Measurements from ENCODE around the gene GCLC. TPM values are rescaled to one million over a fixed set of nuclear protein-coding genes. Genes with fewer than 3 reads are reported as not detected.
A peak's percentile ranks its signal among the peaks of the same experiment; 100 is the strongest.

The GCLC gene
- total and polyA plus RNA-seq, 10 of the 15 experiments (the other 5 are each of a cell fraction or from before 2014, with no cell fraction given): 6.5 to 23.6 (median 12.5) TPM

- H3K27ac ChIP-seq (ENCODE audit: control insufficient read depth, insufficient read depth): no peak overlapping the region
- WGBS (ENCODE audit: insufficient coverage, insufficient replicate concordance, low lambda C conversion rate, missing lambda C conversion rate): 86% methylated on average over 5 of the region's 5 CpGs
- ChIA-PET SMC1A (ENCODE audit: uncharacterized antibody, unreplicated experiment) (interaction anchor here (0.7 to 1.5 kb wide), 4 partner anchors 11 to 317 kb away, joined by 3 to 4 read pairs (median 4); no protein-coding TSS in a partner anchor), POLR2A (no interaction called here), CTCF (interaction anchor here (0.6 to 1.5 kb wide), 2 partner anchors 17 to 111 kb away, joined by 4 to 5 read pairs; no protein-coding TSS in a partner anchor), RAD21 (ENCODE audit: unreplicated experiment) (no interaction called here)
- 0 out of 2 replicates have a peak overlapping the region, but pooled peaks have one; percentile 33 for H3K4me2 ChIP-seq (ENCODE audit: control insufficient read depth, insufficient read depth)
- no peaks in the 10 kb centered on the region for H4K20me1 ChIP-seq (ENCODE audit: control insufficient read depth, insufficient read depth)
- H3K36me3 ChIP-seq (ENCODE audit: control insufficient read depth in 2 of 2, insufficient read depth in 2 of 2, low read length in 1 of 2): no peaks in the 10 kb centered on the region
- TSS peak; percentile 7 for BruUV-seq (replicated peaks)
- TF ChIP-seq TAF1 (IDR thresholded peaks at IDR 0.05; ENCODE audit: borderline replicate concordance, low read depth, low read length): no peak
- no peak for TF ChIP-seq TCF7 (IDR thresholded peaks at IDR 0.05; ENCODE audit: borderline replicate concordance)
- no peak for TF ChIP-seq RELB (IDR thresholded peaks at IDR 0.05; ENCODE audit: low read depth)
- DNase-seq (ENCODE audit: low read depth, low spot score) (no peak), ATAC-seq (no peak), FAIRE-seq (no peak)
- H3K27me3 ChIP-seq (replicated peaks in 1 of 2; ENCODE audit: control insufficient read depth in 2 of 2, insufficient read depth in 2 of 2, low read length in 1 of 2): no peaks in the 10 kb centered on the region
- H3K4me1 ChIP-seq (ENCODE audit: control insufficient read depth, insufficient read depth, low read length): peaks cover 5% of the 10 kb centered on the region; the same call in 1 of the 2 replicates
- intact Hi-C loops (cut with micrococcal nuclease; ENCODE audit: unreplicated experiment): loop anchor here (2.0 kb wide), 1 partner anchor 47 kb away; no protein-coding TSS in a partner anchor
- in situ Hi-C loops (cut with MboI): no loop called here
- peaks cover 12% of the 10 kb centered on the region for H3K79me2 ChIP-seq (ENCODE audit: control insufficient read depth, insufficient read depth, low read length)
- no peak overlapping the region for H3K4me3 ChIP-seq
- no peaks in the 10 kb centered on the region for H3K9me3 ChIP-seq (replicated peaks; ENCODE audit: control insufficient read depth, insufficient read depth, low read length)
- H3K9ac ChIP-seq (ENCODE audit: control insufficient read depth, insufficient read depth, low read length): no peak overlapping the region
- H2AFZ ChIP-seq (ENCODE audit: control insufficient read depth, low read depth, low read length): no peak overlapping the region
These were observed 5.3 kb downstream of the GCLC start for GRCh38 chr6:53539561-53539960.

- FAIRE-seq (peak; percentile 27), DNase-seq (ENCODE audit: low read depth, low spot score) (no peak), ATAC-seq (peak; percentile 62)
- Histone ChIP-seq H3K36me3 (ENCODE audit: control insufficient read depth in 2 of 2, insufficient read depth in 2 of 2, low read length in 1 of 2) (no peaks in the 10 kb centered on the region), H3K4me2 (ENCODE audit: control insufficient read depth, insufficient read depth) (no peak overlapping the region), H3K4me3 (no peak overlapping the region), H4K20me1 (ENCODE audit: control insufficient read depth, insufficient read depth) (no peaks in the 10 kb centered on the region), H3K27ac (ENCODE audit: control insufficient read depth, insufficient read depth) (no peak overlapping the region), H2AFZ (ENCODE audit: control insufficient read depth, low read depth, low read length) (no peak overlapping the region), H3K9ac (ENCODE audit: control insufficient read depth, insufficient read depth, low read length) (no peak overlapping the region), H3K9me3 (replicated peaks; ENCODE audit: control insufficient read depth, insufficient read depth, low read length) (no peaks in the 10 kb centered on the region), H3K79me2 (ENCODE audit: control insufficient read depth, insufficient read depth, low read length) (no peaks in the 10 kb centered on the region; the same call in 1 of the 2 replicates), H3K4me1 (ENCODE audit: control insufficient read depth, insufficient read depth, low read length) (peaks cover 10% of the 10 kb centered on the region), H3K27me3 (replicated peaks in 1 of 2; ENCODE audit: control insufficient read depth in 2 of 2, insufficient read depth in 2 of 2, low read length in 1 of 2) (no peaks in the 10 kb centered on the region)
- 95% methylated on average over 1 of the region's 1 CpG for WGBS (ENCODE audit: insufficient coverage, insufficient replicate concordance, low lambda C conversion rate, missing lambda C conversion rate)
- intact Hi-C loops (cut with micrococcal nuclease; ENCODE audit: unreplicated experiment): no loop called here
- ChIA-PET CTCF (interaction anchor here (1.3 to 3.5 kb wide), 2 partner anchors 42 to 277 kb away, joined by 3 to 20 read pairs; no protein-coding TSS in a partner anchor), POLR2A (no interaction called here), SMC1A (ENCODE audit: uncharacterized antibody, unreplicated experiment) (no interaction called here), RAD21 (ENCODE audit: unreplicated experiment) (interaction anchor here (0.6 to 1.2 kb wide), 2 partner anchors 43 to 189 kb away, joined by 3 read pairs; no protein-coding TSS in a partner anchor)
- no TSS peak for BruUV-seq (replicated peaks)
- in situ Hi-C loops (cut with MboI): no loop called here
- no peak for TF ChIP-seq MYC (IDR thresholded peaks at IDR 0.05; ENCODE audit: insufficient read depth, insufficient read length, insufficient replicate concordance, low read length, severe bottlenecking)
- TF ChIP-seq PBX3 (IDR thresholded peaks at IDR 0.05; ENCODE audit: insufficient replicate concordance, low read depth, low read length): no peak
- TF ChIP-seq IRF4 (IDR thresholded peaks at IDR 0.05; ENCODE audit: low read depth, low read length): no peak
- no peak for TF ChIP-seq ASH2L (IDR thresholded peaks at IDR 0.05; ENCODE audit: borderline replicate concordance, low read depth)
- TF ChIP-seq HDAC6 (IDR thresholded peaks at IDR 0.05; ENCODE audit: unreplicated experiment): no peak
- TF ChIP-seq EP300 (IDR thresholded peaks at IDR 0.05; ENCODE audit: borderline replicate concordance in 1 of 2, control insufficient read depth in 1 of 2, low read depth in 2 of 2, low read length in 2 of 2): no peak
These were observed 8.3 kb downstream of the GCLC start for GRCh38 chr6:53536561-53536960.

All from GM12878 (cell line).